HG03064 (cell line): ENCODE data around the gene COL18A1.
"Not testable (repeated sequence)": the region's sequence is repeated elsewhere in the genome, so short reads cannot be mapped to it uniquely, and the experiment has no call there.

ENCODE experiments used
- ATAC-seq: cut with Tn5 transposase; IDR thresholded peaks from one replicate; pipeline ENCODE4 v1.9.1; 2021; ENCODE audit warnings: low read depth; ENCODE audit not compliant: unreplicated experiment

COL18A1 gene

DNA sequence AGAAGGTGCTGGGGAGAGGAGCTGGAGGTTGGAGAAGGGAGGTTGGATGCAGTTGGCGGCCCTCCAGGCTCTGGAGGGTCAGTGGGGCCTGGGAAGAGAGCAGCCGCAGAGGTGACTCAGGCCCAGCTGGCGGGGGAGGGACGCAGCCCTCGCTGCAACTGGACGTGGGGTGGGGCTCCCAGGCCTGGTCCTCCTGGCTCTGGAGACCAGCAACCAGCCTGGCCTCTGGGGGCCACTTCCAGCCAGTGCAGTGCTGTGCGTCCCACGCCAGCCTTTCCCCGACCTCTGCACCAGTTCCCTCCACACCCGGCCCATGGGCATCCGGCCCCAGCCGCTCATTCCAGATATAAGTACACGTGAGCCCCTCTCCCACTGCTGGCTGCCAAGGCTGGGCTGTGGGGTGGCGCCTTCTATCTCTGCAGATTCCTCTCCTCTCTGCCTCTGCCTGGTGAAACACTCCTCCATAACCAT lies 38.0 kb upstream of the COL18A1 start:
- ATAC-seq: no peak

DNA sequence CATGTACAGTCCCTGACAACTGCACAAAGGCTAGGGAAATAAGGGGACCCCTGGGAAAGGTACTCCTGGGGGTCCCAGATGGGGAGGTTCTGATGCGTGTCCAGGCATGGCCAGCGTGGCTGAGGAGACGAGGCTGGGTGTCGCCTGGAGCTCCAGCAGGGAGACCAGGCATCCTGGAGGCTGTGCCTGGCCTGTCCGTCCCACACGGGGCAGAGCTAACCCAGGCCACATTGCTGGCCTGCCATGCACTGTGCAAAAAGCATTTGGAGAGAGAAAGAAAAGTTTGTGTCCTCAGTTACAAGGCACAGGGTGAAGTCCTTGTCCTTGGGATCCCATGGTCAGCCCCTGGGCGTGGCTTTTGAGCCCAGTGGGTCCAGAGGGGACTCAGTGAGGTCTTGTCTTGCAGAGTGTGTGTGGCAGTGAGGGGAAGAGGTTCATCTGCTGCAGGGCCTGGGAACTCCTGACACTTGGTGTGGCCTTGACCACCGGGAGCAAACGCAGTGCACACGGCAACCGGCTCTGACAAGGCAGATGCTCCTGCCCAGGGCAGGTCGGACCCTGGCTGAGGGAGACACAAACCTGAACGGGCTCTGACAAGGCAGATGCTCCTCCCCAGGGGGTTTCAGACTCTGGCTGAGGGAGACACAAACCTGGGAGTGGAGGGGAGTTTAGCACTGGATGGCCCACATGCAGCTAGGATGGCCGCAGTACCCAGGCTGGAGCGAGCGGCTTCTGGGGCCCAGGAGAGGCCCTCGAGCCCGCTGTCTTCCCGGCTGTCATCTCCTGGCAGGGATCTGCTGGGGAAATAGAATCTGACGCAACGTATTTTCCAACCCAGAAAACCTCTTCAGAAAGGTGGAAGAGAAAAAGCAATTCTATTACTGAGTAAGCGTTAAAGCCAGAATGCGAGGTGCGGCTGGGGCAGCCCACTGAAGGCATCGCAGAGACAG lies 37.3 kb upstream of the COL18A1 start:
- no peak for ATAC-seq

DNA sequence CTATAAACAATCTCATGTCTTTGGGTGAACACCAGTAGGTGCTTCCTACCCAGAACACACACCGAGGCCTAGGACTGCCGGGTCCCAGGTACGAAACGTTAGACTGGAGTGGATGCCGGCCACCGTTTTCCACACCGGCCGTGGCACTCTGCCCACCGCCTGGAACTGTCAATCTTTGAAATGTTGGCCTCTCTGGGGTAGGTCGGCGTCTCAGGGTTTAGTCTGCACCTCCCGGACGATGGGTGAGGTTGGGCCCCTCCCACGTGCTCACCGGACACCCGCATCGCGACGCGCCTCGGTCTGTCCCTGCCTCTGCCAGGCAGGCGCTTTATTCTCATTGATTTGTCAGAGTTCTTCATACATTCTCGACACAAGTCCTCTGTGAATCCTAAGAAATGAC lies 35.9 kb upstream of the COL18A1 start:
- not testable (repeated sequence) for ATAC-seq

DNA sequence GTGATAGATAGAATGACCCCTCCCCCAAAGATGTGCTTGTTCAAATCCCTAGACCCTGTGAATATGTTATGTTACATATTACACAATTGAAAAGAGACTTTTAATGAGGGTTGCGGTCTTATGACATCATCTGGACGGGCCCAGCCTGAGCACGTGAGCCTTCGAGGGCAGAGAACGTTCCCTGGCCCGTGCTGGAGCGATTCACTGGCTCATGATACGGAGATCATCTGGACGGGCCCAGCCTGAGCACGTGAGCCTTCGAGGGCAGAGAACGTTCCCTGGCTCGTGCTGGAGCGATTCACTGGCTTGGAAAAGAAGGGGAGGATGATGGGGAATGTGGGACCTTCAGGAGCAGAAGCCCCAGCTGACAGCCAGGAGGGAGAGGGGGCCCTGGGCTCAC lies 34.4 kb upstream of the COL18A1 start:
- ATAC-seq: no peak

DNA sequence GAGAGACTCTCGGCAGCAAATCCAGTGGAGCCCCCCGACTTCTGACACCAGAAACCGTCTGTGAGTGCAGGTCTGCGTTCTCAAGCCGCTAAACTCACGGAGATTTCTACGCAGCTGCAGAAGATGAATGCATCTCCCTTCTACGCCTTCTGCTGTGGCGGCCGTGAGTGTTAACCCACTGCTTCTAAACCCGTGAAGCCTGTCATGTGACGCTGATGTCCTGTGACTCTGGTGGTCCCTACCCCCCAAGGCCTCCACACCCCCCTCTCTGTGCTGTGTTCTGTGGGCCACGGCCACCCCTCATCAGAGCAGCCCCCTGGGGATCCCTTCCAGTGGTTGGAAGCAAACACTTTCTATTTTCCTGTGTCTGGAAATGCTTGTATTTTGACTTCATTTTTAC lies 33.9 kb upstream of the COL18A1 start:
- ATAC-seq: no peak

DNA sequence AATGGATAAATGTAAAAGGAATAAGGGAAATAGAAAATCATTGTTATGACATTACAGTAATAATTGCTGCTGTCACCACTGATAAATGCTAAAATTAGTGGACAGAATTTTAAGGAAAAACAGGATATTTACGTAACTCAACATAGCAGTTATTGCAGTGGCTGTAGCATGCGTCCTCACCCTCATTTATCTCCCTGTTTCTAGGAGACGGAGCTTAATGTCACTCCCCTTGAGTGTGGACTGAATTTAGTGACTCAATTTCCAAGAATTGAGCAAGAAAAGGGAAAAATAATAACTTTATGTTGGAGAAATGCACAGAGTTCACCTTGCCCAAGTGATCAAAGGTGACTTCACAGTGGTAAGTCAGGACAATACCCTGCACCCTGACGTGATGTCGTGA lies 33.3 kb upstream of the COL18A1 start:
- ATAC-seq: no peak

DNA sequence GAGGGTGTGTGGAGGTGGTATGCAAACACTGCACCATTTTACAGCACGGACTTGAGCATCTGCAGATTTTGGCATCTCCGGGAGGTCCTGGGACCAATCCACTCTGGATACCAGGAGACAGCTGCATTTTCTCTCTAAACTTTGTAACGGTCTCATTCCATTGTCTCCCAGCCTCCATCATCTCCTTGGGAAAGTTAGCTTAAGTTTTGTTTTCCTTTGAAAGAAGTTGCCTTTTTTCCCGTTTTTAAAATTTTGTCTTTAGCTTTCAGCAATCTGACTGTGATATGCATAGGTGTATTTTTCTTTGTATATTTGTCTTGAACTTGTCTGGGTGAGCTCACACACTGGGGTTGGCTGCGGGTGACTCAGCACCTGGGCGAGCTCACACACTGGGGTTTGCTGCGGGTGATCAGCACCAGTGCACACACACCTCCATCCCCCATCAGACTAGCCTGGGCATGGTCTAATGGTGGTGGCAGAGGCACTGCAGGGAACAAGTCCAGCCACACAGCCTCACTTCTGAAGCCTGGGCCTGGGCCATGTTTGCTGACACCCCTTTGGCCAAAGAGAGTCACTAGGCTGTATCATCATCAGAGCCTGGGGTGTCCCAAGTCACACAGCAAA lies 32.1 kb upstream of the COL18A1 start:
- no peak for ATAC-seq

DNA sequence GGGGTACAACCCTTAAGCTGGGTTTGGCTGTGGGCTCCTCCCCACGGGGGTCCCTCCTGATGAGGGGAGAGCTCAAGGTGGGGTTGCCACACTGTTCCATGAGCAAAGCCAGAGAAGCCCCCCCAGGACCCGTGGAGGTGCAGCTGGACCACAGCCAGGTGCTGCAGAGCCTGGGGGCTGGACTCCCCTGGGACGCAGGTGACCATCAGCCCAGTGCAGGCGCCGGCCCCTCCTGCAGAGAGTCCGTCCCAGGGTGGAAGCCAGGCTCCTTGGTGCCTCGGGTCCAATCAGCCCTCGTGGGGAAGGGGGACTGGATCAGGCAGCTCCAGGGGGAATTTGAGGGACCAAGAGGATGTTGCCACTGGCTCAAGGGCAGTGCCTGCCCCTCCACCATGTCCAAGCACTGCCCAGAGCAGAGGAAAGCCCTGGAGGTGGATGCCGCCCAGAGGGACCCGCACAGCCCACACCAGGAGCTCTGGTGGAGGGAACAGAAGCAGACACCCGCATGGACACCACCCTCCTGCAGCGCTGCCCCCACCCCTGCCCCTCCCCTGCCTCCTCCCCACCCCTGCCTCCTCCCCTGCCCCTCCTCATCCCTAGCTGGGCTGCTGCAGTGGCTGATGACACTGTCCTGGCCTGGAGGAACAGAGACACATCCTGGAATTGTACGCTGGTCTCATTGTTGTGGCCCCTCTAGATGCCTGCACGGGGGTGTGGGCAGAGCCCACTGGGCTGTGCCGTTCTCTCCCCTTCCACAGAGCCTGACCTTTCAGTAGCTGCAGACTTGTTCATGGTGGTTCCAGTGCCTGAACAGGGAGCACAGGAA lies 30.8 kb upstream of the COL18A1 start:
- no peak for ATAC-seq

DNA sequence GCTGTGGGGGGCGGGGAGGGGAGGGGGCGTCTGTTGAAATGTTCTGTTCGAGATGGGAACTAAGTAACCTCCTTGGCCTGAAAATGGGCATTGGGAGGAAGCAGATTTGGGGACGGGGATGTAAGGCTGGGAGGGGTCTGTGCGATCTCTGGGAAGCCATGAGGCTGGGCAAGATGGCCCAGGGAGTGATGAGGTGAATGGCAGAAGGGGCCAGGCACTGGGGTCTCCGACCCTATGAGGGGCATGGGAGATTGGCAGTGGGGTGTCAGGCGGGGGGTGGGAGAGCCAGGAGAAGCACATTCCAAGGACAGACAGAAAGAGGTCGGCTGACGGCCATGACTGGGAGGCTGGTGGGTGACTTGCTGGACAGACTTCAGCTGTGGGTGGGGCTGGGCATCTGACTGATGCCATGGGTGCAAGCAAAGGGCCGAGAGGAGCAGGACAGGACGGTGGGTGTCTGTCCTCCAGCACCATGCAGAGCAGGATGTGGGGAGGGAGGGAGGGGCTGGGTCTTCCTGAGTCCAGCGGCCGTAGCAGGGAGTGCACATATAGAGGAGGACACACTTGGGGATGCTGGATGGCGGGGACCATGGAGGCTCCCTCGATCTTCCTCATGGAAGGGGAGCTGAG lies 30.0 kb upstream of the COL18A1 start:
- no peak for ATAC-seq

DNA sequence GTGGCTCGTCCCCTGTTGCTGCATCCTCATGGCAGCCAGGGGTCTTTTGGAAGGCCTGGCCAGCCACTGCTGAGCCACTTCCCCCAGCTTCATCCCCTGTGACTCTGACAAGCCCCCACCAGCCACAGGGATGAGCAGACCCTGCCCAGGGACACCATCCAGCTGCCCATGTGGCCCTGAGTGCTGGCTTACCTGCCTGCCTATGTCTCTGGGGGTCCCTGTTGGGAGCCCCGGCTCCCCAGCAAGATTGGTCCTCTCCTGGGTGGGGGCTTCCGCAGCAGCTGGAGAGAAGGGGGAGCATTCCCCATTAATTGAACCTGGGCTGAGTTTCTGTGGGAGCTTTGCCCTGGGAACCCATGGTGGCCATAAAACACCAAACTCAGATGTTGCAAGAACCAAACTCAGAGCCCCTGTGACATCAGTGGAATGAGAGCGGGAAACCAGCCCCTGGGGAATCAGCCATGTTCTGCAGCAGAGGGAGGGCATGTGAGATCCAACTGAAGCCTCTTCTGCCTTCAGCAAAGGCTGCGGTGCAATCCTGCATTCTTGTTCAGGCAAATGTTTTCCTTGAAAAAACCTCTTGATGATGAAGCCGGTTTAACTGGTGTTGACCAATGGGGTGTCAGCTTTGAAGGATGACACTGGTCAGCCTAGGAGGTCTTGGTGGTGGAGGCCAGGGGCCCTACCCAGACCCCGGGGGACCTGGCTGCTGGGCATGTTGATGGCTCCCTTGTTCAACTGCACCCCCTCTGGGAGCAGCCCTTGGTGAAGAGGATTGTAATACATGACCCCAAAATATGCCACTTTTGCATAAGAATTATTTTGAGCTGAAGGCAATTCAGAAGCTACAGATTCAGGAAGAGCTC lies 28.3 kb upstream of the COL18A1 start:
- ATAC-seq: no peak

DNA sequence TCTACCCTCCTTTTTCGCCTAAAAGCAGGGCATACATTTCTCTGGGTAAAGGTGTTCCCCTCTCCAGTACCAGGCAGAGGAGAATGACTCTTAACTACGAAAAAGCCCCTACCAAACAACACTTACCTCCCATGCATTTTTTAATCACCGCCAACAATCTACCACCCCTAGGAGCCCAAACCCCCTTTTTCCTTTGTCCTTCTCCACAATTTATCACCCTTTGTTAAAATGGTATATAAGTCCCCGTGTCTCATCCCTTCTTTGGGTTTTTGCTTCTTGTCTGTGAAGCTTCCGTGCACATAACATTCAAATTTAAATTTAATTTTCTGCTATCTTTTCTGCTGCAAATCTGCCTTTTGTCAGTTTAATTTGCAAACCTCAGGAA lies 27.6 kb upstream of the COL18A1 start:
- ATAC-seq: no peak

DNA sequence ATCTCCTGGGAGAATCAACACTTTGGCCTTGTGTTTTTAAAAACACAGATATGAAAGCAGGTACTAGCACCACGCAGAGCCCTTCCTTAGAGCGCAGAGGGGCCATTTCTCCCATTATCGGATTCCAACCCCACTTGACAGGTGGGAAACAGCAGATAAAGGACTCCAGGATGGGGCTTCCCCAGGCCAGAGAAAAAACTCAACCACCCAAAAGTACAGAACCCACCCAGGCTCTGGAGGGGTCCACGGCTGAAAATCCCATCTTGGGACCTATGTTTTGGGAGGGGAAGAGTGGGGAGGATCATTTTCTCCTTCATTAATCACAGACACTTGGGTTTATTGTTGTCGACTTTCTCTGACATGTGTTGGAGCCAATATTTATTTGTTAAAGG lies 27.1 kb upstream of the COL18A1 start:
- no peak for ATAC-seq

DNA sequence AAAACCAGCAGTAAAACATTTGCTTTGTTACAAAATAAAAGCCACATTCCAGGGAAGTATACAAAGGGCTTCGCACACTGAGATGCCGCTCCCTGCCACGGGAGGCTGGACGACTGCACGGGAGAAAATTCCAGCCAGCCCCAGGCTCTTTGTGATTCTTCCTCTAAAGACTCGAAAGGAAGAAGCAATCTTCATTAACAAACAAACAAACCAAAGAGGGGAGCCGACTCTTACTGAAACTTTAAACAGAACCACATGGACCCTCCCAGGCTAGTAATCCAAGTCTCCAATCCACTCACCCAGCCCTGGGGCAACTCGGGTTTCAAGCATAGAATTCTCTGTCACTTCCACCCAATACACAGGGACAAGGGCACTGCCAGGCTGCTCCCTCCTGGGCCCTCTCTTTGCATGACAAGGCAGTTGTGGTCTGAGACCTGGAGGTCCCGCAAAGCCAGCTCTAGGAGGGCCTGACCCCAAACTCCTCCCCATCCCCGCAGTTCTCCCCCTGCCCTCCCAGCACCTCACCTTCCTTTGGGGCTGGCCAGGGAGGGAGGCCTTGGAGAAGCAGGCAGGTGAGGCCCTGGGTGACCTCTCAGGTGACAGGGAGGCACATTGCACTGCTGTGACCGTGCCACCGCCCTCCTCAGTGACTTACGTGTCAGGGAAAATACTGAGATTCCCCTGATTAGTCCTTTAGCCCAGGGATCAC lies 26.6 kb upstream of the COL18A1 start:
- no peak for ATAC-seq

DNA sequence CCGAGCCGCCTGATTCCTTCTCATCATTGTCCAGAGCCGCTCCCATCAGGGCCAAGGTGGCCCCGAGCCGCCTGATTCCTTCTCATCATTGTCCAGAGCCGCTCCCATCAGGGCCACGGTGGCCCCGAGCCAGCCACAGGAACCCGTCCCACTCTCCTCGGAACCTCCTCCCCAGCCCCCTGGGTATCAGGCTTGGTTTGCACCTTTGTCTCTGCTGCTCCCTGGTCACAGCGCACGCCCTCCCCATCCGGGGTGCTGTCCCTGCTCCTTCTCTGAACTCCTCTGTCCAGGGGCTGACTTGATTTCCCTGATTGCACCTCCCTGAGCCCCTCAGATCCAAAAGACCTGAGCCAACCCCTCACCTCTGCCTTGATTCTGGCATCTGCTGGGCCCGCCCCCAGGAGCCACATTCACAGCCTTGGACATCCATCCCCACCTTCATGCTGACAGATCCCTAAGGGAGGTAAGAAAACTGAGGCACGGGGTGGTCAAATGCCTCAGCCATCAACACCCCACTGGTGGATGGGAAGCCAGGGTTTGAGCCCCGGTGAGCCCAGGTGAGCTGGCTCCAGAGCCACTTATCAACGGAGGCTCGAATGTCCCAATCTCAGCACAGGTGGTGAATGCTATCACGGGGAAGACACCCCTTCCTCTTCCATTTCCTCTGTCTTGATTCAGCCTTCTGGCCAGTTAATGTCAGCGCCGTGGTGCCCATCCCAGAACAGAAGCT lies 25.6 kb upstream of the COL18A1 start:
- no peak for ATAC-seq

DNA sequence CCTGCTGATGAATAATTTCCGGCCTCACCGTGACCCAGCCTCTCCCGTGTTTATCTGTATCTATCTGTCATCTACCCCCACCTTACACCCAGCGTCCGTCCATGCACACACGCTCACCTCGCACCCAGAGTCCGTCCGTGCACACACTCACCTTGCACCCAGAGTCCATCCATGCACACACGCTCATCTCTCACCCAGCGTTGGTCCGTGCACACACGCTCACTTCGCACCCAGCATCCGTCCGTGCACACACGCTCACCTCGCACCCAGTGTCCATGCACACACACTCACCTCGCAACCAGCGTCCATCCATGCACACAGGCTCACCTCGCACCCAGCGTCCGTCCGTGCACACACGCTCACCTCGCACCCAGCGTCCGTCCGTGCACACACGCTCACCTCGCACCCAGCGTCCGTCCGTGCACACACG lies 25.0 kb upstream of the COL18A1 start:
- ATAC-seq: no peak

DNA sequence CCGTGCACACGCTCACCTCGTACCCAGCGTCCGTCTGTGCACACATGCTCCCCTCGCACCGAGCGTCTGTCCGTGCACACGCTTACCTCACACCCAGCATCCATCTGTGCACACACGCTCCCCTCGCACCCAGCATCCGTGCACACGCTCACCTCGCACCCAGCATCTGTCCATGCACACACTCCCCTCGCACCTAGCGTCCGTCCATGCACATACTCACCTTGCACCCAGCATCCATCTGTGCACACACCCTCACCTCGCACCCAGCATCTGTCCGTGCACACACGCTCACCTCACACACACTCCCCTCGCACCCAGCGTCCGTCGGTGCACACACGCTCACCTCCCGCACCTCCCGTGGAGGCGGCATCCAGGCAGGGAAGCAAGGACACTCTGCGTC lies 24.4 kb upstream of the COL18A1 start:
- ATAC-seq: no peak

DNA sequence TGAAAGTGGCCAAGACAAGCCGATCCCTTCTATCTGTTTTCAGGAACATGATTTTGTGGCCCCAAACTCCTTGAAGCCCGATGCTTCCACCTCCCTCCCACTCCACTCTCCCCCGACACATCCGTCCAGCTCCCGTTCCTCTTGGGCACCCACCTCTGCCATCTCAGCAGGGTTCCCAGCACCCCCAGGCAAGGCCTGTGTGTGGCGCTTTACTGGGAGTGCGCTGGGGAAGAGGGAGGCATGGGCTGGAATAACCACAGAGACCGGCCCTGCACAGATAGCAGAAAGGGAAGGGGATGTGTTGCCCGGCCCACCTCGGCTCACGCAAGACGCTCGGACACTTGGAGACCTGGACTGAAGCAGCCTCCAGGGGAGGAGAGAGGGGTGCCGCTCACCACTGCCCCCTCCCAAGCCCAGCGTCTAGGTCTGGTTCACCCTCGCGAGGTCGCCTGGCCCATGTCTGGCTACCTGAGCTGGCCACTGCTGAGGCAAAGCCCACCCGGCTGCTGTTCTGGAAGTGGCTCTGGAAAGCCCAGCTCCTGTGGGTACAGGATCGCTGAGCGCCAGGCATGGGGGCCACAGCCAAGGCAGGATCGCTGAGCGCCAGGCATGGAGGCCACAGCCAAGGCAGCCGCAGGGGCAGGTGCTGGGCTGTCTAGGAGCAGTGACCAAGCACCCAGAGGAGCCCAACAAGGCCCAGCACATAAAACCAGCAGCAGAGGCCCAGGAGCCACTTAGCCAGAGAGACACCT lies 23.8 kb upstream of the COL18A1 start:
- ATAC-seq: no peak
